ENCODE results near the gene RAPGEF2.
"Not testable (repeated sequence)": the region's sequence is repeated elsewhere in the genome, so short reads cannot be mapped to it uniquely, and the experiment has no call there.

RAPGEF2 gene

DNA sequence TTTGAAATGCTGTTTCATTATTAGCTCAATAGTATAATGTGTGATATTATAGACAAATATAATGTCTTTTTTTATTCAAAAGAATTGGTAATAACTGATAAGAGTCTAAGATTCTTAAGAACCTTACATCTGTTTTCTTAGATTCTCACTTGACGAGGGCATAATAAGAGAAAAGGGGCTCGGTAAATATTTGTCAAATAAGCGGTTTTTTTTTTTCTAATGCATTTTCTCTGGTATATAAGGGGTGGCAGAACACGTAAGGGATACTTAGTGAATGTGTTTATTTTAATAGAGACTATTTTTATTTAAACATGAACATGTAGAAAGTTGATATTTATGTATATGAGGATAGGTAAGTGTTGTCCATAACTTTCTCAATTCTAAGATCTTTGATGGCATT, 200.6 kb downstream of the RAPGEF2 start:
- Histone ChIP-seq H3K4me3 (ENCODE audit: low read depth, low read length) (no peak overlapping the region), H3K27me3 (ENCODE audit: insufficient read depth, low read depth, severe bottlenecking) (no peaks in the 10 kb centered on the region), H3K9me3 (ENCODE audit: severe bottlenecking) (no peaks in the 10 kb centered on the region), H3K36me3 (no peaks in the 10 kb centered on the region; the same call in 1 of the 2 replicates), H3K27ac (no peak overlapping the region)
- TF ChIP-seq CTCF (IDR thresholded peaks at IDR 0.05; ENCODE audit: low read depth, low read length), result no peak
- no peak for DNase-seq

GRCh38 chr4:159305129-159305528, 202.2 kb downstream of the RAPGEF2 start:
- no peaks in the 10 kb centered on the region for H3K27me3 ChIP-seq (ENCODE audit: insufficient read depth, low read depth, severe bottlenecking)
- no peak overlapping the region for H3K27ac ChIP-seq
- DNase-seq, result no peak
- no peak for TF ChIP-seq CTCF (IDR thresholded peaks at IDR 0.05; ENCODE audit: low read depth, low read length)
- no peaks in the 10 kb centered on the region for H3K9me3 ChIP-seq (ENCODE audit: severe bottlenecking)
- H3K36me3 ChIP-seq, result no peaks in the 10 kb centered on the region; the same call in 1 of the 2 replicates
- no peak overlapping the region for H3K4me3 ChIP-seq (ENCODE audit: low read depth, low read length)

DNA sequence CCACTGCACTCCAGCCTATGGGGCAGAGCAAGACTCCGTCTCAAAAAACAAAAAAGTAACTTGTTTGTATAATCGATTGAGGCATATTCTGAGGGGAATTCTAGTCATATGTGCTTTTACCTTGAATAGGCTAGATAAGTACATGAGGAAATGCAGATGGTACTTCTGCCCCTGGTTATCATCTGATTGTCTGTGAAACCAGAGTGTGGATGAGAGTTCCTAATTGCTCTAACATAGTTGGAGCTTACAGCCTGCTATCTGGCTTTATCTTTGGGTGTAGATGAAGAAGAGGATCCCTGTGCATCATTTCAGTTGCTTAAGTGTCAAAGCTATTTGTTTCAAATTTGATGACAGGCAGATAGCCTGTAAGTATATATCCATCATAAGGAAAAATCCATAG, 205.1 kb downstream of the RAPGEF2 start:
- no peak for DNase-seq

GRCh38 chr4:159308566-159309340, 205.9 kb downstream of the RAPGEF2 start:
- no peaks in the 10 kb centered on the region; the same call in 1 of the 2 replicates for H3K36me3 ChIP-seq
- no peak for TF ChIP-seq CTCF (IDR thresholded peaks at IDR 0.05; ENCODE audit: low read depth, low read length)
- H3K27ac ChIP-seq, result no peak overlapping the region
- H3K9me3 ChIP-seq (ENCODE audit: severe bottlenecking), result no peaks in the 10 kb centered on the region
- no peak overlapping the region for H3K4me3 ChIP-seq (ENCODE audit: low read depth, low read length)
- no peak for DNase-seq
- H3K27me3 ChIP-seq (ENCODE audit: insufficient read depth, low read depth, severe bottlenecking), result no peaks in the 10 kb centered on the region

More for the DNA sequence above, 205.1 kb downstream of the RAPGEF2 start:
- H3K27me3 ChIP-seq (ENCODE audit: insufficient read depth, low read depth, severe bottlenecking), result no peaks in the 10 kb centered on the region
- H3K4me3 ChIP-seq (ENCODE audit: low read depth, low read length), result no peak overlapping the region
- H3K36me3 ChIP-seq, result no peaks in the 10 kb centered on the region; the same call in 1 of the 2 replicates
- TF ChIP-seq CTCF (IDR thresholded peaks at IDR 0.05; ENCODE audit: low read depth, low read length), result no peak
- H3K27ac ChIP-seq, result no peak overlapping the region
- H3K9me3 ChIP-seq (ENCODE audit: severe bottlenecking), result no peaks in the 10 kb centered on the region

GRCh38 chr4:159312236-159312635, 209.4 kb downstream of the RAPGEF2 start:
- Histone ChIP-seq H3K36me3 (no peaks in the 10 kb centered on the region; the same call in 1 of the 2 replicates), H3K27me3 (ENCODE audit: insufficient read depth, low read depth, severe bottlenecking) (no peaks in the 10 kb centered on the region), H3K4me3 (ENCODE audit: low read depth, low read length) (no peak overlapping the region), H3K27ac (no peak overlapping the region), H3K9me3 (ENCODE audit: severe bottlenecking) (no peaks in the 10 kb centered on the region)
- DNase-seq, result no peak
- TF ChIP-seq CTCF (IDR thresholded peaks at IDR 0.05; ENCODE audit: low read depth, low read length), result no peak

DNA sequence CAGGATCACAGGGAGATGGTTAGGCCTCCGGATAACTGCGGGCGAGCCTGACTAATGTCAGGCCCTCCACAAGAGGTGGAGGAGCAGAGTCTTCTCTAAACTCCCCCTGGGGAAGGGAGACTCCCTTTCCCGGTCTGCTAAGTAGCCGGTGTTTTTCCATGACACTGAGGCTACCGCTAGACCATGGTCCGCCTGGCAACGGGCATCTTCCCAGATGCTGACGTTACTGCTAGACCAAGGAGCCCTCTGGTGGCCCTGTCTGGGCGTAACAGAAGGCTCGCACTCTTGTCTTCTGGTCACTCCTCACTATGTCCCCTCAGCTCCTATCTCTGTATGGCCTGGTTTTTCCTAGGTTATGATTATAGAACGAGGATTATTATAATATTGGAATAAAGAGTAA, 213.0 kb downstream of the RAPGEF2 start:
- not testable (repeated sequence) for H3K9me3 ChIP-seq (ENCODE audit: severe bottlenecking); H3K27me3 ChIP-seq (ENCODE audit: insufficient read depth, low read depth, severe bottlenecking); H3K36me3 ChIP-seq; H3K4me3 ChIP-seq (ENCODE audit: low read depth, low read length); H3K27ac ChIP-seq
- peak; percentile 57 for DNase-seq
- TF ChIP-seq CTCF (IDR thresholded peaks at IDR 0.05; ENCODE audit: low read depth, low read length), result peak; percentile 43

Data from WERI-Rb-1 (cell line).